GM12874 (cell line): Measurements from ENCODE around the gene LHX4.

Source experiments
- TF ChIP-seq, protein P1 (sequence below): IDR thresholded peaks from 2 replicates; pipeline ENCODE4 v1.5.1; 2011; ENCODE audit warnings: low read depth, mild to moderate bottlenecking, control low read depth, low read length, moderate library complexity; ENCODE audit not compliant: insufficient read depth

LHX4 gene

DNA sequence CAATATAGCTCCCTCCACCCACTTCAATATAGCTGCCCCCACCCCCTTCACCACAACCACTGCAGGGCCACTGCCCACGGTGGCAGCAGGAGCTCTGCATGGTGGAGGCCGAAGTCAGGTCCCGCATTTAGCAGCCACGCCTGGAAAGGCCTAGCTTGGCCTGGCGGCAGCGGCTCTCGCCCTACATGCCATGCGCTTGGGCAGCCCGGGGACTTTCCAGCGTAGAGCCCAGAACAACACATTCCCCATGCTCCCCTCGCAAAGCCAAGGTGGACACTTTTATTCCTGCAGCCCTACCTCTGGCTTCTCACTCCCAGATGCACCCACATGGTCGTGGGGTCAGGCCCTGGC, 37.1 kb downstream of the LHX4 start:
- TF ChIP-seq, protein P1, sequence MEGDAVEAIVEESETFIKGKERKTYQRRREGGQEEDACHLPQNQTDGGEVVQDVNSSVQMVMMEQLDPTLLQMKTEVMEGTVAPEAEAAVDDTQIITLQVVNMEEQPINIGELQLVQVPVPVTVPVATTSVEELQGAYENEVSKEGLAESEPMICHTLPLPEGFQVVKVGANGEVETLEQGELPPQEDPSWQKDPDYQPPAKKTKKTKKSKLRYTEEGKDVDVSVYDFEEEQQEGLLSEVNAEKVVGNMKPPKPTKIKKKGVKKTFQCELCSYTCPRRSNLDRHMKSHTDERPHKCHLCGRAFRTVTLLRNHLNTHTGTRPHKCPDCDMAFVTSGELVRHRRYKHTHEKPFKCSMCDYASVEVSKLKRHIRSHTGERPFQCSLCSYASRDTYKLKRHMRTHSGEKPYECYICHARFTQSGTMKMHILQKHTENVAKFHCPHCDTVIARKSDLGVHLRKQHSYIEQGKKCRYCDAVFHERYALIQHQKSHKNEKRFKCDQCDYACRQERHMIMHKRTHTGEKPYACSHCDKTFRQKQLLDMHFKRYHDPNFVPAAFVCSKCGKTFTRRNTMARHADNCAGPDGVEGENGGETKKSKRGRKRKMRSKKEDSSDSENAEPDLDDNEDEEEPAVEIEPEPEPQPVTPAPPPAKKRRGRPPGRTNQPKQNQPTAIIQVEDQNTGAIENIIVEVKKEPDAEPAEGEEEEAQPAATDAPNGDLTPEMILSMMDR: no peak

DNA sequence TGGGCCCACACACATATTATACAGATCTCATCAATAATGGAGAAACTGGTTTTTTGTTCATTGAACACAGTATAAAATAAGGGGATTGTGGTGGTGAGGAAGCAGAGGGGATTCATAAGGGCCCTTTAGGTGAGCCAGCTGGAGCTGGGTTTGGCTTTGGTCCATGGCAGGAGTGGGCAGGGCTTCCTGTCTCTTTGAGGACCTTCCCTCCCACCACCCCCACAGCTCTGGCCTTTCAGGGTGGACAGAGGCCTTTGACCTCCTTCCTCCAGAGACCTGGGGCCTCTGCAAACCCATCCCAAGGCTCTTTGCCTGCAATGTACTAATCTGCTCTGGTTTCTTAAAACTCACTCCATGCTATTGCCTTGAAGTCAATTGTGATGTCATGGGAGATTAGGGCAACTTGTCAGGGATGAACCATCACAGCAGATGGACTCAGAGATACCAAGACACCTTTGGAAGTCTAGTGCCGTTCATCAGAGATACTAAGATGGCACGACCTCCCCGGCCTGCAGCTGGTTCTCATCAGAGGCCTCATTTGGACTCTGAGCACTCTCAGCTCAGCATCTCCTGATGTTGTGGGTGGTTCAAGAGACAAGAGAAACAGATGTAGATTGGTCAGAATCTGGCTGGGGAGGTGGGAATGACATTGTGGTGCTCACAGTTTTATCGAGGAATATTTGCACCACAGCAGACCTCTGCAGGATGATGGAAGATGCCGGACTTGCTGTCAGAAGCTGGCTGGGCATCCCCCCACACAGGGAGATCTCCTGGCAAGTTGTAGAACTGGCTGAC, 37.9 kb downstream of the LHX4 start:
- TF ChIP-seq, protein P1: no peak

DNA sequence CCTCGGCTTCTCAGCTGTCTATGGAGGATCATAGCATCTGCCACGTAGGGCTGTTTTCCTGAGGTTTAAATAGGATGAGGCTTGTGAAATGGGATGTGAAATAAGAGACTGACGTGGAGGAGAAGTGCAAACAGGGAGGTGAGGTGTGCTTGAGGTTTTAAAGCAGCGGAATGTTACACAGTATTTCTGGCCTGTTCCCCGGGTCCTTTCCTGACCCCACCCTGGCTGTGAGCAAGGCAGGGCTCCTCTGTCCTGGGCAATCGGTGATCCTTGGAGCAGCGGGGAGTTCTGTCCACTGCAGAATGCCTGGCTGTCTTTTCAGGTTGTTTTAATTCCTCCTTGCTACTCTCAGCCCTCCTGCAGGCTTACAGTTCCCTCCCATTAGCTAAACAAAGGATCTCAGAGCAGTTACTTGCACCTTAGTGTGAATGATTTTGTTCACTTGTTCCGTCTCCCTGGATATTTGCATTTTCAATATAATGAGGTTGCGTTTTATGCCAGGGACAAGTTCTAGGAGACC, 38.6 kb downstream of the LHX4 start:
- TF ChIP-seq, protein P1: no peak

DNA sequence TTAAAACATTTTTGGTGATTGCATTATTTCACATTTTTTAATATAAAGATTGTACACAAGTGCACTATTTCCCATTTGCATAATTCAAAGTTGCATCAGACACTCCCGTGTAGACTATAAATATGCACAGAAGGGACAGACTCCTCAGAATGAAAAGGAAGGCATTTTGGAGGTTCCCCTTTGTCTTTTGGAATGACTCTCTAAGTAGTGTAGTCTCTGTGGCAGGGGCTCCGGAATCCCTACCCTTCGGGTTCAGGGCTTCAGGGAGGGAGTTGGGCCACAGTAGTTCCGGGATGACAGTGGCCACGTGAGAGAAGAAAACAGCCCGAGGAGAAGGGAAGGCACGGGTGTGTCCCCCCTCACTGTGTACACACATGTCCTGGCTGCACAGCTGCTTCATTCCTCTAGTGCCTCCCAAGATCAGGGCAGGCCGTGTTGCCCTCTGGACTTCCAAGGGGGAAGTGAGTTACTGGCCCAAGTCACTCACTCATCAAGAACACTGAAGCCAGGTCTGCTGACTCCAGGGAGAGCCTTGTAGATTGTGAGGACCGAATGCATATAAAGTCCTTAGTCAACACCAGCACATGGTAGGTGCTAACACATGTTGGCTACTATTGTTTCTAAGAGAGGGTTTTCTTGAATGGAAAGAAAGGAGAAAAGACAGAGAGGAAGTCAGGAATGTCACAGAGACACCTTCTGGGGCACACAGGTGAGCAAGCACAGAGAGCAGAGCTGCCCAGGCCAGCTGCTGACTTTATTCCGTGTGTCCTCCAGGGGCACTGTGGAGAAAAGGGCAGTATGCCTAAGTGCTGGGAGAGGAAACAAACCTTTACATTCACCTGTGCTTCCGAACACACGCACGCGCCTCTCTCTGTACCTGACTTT, 39.8 kb downstream of the LHX4 start:
- TF ChIP-seq, protein P1: no peak

DNA sequence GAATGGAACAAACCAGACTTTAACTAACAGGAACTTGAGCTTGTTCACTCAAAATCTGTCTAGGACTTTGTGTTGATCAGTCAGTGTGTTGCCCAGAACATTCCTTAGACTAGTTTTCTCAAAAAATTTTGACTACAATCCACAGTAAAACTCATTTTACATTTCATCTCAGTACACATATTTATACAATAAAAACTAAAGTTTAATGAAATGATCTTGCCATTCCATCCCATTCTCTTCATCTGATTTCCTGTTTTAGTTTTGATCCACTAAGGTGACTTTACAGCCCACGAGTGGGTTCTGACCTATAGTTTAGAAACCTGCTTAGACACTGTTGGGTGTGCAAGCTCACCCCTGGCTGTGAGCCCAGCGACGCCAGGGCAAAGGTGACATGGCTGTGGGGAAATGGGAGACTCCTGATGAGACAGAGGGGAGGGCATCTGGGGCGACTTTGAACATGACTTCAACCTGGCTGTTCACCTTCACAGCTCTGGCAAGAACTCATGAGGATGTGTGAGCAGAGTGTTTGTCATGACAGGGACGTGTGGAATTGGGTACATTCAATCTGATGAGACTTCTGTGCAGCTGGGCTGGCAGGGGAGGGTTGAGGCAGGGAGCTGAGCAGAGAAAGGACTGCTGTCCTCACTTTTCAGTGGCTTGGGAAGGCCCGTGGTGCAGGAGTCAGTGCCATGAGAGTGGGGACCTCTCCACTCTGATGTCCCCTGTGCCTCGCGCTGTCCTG, 40.6 kb downstream of the LHX4 start:
- TF ChIP-seq, protein P1: no peak

DNA sequence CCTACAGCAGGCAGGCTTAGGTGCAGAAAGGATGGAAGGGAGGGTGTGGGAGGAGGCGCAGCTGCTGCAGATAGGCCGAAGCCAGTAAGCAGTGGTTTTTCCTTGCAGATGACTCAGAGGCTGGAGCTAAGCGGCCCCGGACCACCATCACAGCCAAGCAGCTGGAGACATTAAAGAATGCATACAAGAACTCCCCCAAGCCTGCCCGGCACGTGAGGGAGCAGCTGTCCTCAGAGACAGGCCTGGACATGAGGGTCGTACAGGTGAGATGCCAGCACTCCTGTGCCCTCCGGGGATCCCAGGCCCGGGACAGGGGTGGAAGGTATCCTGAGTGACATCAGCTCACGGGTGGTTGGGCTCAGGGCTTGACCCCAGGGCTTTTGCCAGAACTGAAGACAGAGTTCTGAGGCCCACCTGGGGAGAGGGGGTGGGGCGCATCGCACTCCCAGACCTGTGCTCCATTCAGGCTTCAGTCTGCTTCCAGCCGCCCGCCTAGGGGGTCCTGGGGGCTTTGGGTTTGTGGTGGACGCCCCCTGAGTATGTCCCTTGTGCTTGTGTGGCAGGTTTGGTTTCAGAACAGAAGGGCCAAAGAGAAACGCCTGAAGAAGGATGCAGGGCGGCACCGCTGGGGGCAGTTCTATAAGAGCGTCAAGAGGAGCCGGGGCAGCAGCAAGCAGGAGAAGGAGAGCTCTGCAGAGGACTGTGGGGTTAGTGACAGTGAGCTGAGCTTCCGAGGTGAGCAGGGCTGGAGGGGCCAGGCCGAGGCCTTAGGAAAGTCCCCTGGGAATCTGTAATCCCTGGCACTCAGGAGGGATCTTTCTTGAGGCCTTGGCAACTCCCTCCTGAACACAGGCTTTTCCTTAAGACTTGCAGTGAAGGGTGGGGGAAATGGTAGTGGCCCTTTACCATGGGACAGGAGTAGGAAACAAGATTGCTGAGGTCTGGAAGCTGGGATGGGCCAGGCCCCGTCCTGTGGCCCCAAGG, 41.5 kb downstream of the LHX4 start:
- TF ChIP-seq, protein P1: no peak
